B cell (primary cell): ENCODE results near the gene P2RX2. TPM values are rescaled to one million over a fixed set of nuclear protein-coding genes. Genes with fewer than 3 reads are reported as not detected.

Experiments
- ATAC-seq: fragments of 200-7000 bp; cut with Tn5 transposase; one replicate; pipeline ENCODE4 v1.10.0; 2021; ENCODE audit warnings: low read depth, mild to moderate bottlenecking, moderate number of reproducible peaks, moderate library complexity
- CTCF ChIA-PET: fragments of 350-600 bp; sonication (Branson Sonifier 250); formaldehyde crosslinking; loops from one replicate; lab custom pipeline; 2021; ENCODE audit warnings: antibody characterized with exemption, inconsistent platforms; lab: Charles Lee
- POLR2A ChIA-PET: fragments of 350-600 bp; sonication (Branson Sonifier 250); formaldehyde crosslinking; loops from one replicate; lab custom pipeline; 2021; ENCODE audit warnings: antibody characterized with exemption; lab: Charles Lee
- DNase-seq: peaks from one replicate; pipeline ENCODE4 v3.0.0; 2013
- H2AFZ ChIP-seq: 2 replicates; pipeline ENCODE4 v1.6.1; 2012; ENCODE audit warnings: mild to moderate bottlenecking, low read depth, low read length; ENCODE audit not compliant: insufficient read depth, poor library complexity, severe bottlenecking
- H3K27ac ChIP-seq, 2 donors: 1 replicate in 1 of 2; 2 replicates in 1 of 2; pipeline ENCODE4 v1.5.1; 2012 to 2013; ENCODE audit warnings: low read length in 2 of 2, mild to moderate bottlenecking in 2 of 2, moderate library complexity in 1 of 2
- H3K27me3 ChIP-seq, 4 experiments: fragments of 200-600 bp in 1 of 4; sonication (generic) in 1 of 4; replicated peaks in 1 of 4; 1 replicate in 2 of 4; 2 replicates in 2 of 4; pipeline versions ENCODE4 v1.6.1 to v1.7.0; 2013 to 2016; ENCODE audit warnings: low read length in 3 of 4, mild to moderate bottlenecking in 2 of 4, mixed read lengths in 1 of 4, moderate library complexity in 1 of 4; ENCODE audit not compliant: insufficient read depth in 4 of 4, control insufficient read depth in 3 of 4; ENCODE audit errors: control extremely low read depth in 1 of 4
- H3K36me3 ChIP-seq, 2 experiments: replicated peaks in 1 of 2; 1 replicate in 1 of 2; 2 replicates in 1 of 2; pipeline versions ENCODE4 v1.6.1 to v1.7.1; 2013; ENCODE audit warnings: low read length in 1 of 2; ENCODE audit not compliant: insufficient read depth in 2 of 2, control insufficient read depth in 1 of 2; ENCODE audit errors: control extremely low read depth in 1 of 2, extremely low read depth in 1 of 2
- H3K4me1 ChIP-seq, 2 donors: fragments of 200-600 bp in 1 of 2; sonication (generic) in 1 of 2; 1 replicate in 1 of 2; 2 replicates in 1 of 2; pipeline versions ENCODE4 v1.5.1 to v1.6.1; 2013 to 2017; ENCODE audit warnings: low read length in 2 of 2; ENCODE audit not compliant: control insufficient read depth in 2 of 2, insufficient read depth in 2 of 2
- H3K4me2 ChIP-seq: replicated peaks from 2 replicates; pipeline ENCODE3; 2012; ENCODE audit warnings: mild to moderate bottlenecking, low read depth, low read length; ENCODE audit not compliant: poor library complexity, severe bottlenecking
- H3K4me3 ChIP-seq, 5 experiments: fragments of 200-600 bp in 1 of 5; sonication (generic) in 1 of 5; 1 replicate in 3 of 5; 2 replicates in 2 of 5; pipeline versions ENCODE4 v1.5.1 to v1.7.0; 2011 to 2016; ENCODE audit warnings: low read length in 4 of 5, mild to moderate bottlenecking in 4 of 5, low read depth in 2 of 5, control low read depth in 1 of 5, moderate library complexity in 1 of 5; ENCODE audit not compliant: insufficient read depth in 1 of 5; ENCODE audit errors: control extremely low read depth in 1 of 5, extremely low read depth in 1 of 5
- H3K79me2 ChIP-seq: fragments of 200-600 bp; sonication (generic); one replicate; pipeline ENCODE4 v1.6.0; 2016; ENCODE audit warnings: low read length; ENCODE audit not compliant: control insufficient read depth, insufficient read depth
- H3K9ac ChIP-seq: fragments of 200-600 bp; sonication (generic); 2 replicates; pipeline ENCODE4 v1.6.1; 2017; ENCODE audit warnings: mild to moderate bottlenecking, low read length, moderate library complexity
- H3K9me3 ChIP-seq, 3 donors: one replicate each; pipeline versions ENCODE4 v1.6.1 to v1.7.1; 2013; ENCODE audit warnings: low read length in 2 of 3; ENCODE audit not compliant: control insufficient read depth in 2 of 3, insufficient read depth in 1 of 3; ENCODE audit errors: control extremely low read depth in 1 of 3
- H4K20me1 ChIP-seq: 2 replicates; pipeline ENCODE4 v1.6.0; 2012; ENCODE audit warnings: mild to moderate bottlenecking, low read length; ENCODE audit not compliant: insufficient read depth, control insufficient read depth, poor library complexity, severe bottlenecking
- H3K27ac Mint-ChIP-seq: one replicate; pipeline ENCODE4 v1.8.0; 2021; ENCODE audit warnings: mixed read lengths
- H3K27me3 Mint-ChIP-seq: one replicate; pipeline ENCODE4 v1.8.0; 2021; ENCODE audit warnings: mixed read lengths
- H3K4me1 Mint-ChIP-seq: one replicate; pipeline ENCODE4 v1.8.0; 2021; ENCODE audit warnings: mixed read lengths
- H3K4me3 Mint-ChIP-seq: one replicate; pipeline ENCODE4 v1.8.0; 2021; ENCODE audit warnings: mixed read lengths
- H3K9me3 Mint-ChIP-seq: one replicate; pipeline ENCODE4 v1.8.0; 2022; ENCODE audit warnings: mixed read lengths; ENCODE audit not compliant: insufficient read depth
- CTCF ChIP-seq: fragments of 200-600 bp; IDR thresholded peaks from one replicate; pipeline ENCODE4 v1.8.0; 2022; ENCODE audit warnings: antibody characterized with exemption, mild to moderate bottlenecking
- EZH2 ChIP-seq: IDR thresholded peaks from 2 replicates; pipeline ENCODE4 v1.6.1; 2012; ENCODE audit warnings: borderline replicate concordance, low read depth, mild to moderate bottlenecking, moderate library complexity, low read length; ENCODE audit not compliant: insufficient read depth, poor library complexity, severe bottlenecking
- WGBS: methylation state at CpG from one replicate; pipeline ENCODE4 v1.1.5; 2013; ENCODE audit warnings: missing lambda C conversion rate; ENCODE audit not compliant: insufficient coverage; 5-methylcytosine and 5-hydroxymethylcytosine counted together
- intact Hi-C: fragments of 100-400 bp; cut with micrococcal nuclease; formaldehyde crosslinking; loops from one replicate; pipeline ENCODE4 v1.10.0; 2022
- polyA plus RNA-seq: library from polyadenylated mRNA; depleted of rRNA; stranded (reverse); fragments of >200 nt; gene quantifications from 2 replicates; pipeline ENCODE4 v1.2.3, GENCODE V29; 2012
- total RNA-seq, 2 donors: library from RNA; stranded (reverse); fragments of 120-200 nt in 1 of 2; gene quantifications; 1 replicate in 1 of 2; 2 replicates in 1 of 2; pipeline versions ENCODE4 v1.2.3 to v1.2.4, GENCODE V29; 2013 to 2022

The P2RX2 gene
- total and polyA plus RNA-seq, 2 donors (not counting 1 experiment from before 2014, with no cell fraction given): not detected

- Histone ChIP-seq H3K9ac (no peak overlapping the region), H3K4me3 (no peak overlapping the region), H3K27me3 (no peaks in the 10 kb centered on the region), H3K4me1 (no peaks in the 10 kb centered on the region), H3K36me3 (peaks cover 0 to 43% of the 10 kb centered on the region in 2 experiments), H3K79me2 (no peaks in the 10 kb centered on the region), H4K20me1 (peaks cover 8% of the 10 kb centered on the region), H2AFZ (no peak overlapping the region), H3K4me2 (no peak overlapping the region), H3K27ac (no peak overlapping the region), H3K9me3 (no peaks in the 10 kb centered on the region)
- Mint-ChIP-seq H3K4me3 (no peak overlapping the region), H3K27me3 (no peaks in the 10 kb centered on the region), H3K27ac (no peak overlapping the region), H3K9me3 (no peaks in the 10 kb centered on the region), H3K4me1 (no peaks in the 10 kb centered on the region)
- TF ChIP-seq CTCF (no peak), EZH2 (no peak)
- intact Hi-C loops: no loop called here
- CTCF ChIA-PET: interaction anchor here (1.1 kb wide), 1 partner anchor 165 kb away, joined by 3 read pairs; no protein-coding TSS in a partner anchor
- POLR2A ChIA-PET: interaction anchor here (0.5 to 0.6 kb wide), 2 partner anchors 20 to 126 kb away, joined by 3 to 6 read pairs; no protein-coding TSS in a partner anchor
- no peak for ATAC-seq
- DNase-seq: no peak
- 90% methylated on average over 8 of the region's 12 CpGs for WGBS
Measured at GRCh38 chr12:132579744-132580143, 38.8 kb upstream of the P2RX2 start.

GRCh38 chr12:132580701-132581292 lies 37.8 kb upstream of the P2RX2 start:
- Histone ChIP-seq H3K36me3 (peaks cover 0 to 36% of the 10 kb centered on the region in 2 experiments), H3K9ac (no peak overlapping the region), H3K27me3 (no peaks in the 10 kb centered on the region), H3K4me3 (no peak overlapping the region), H3K4me1 (no peaks in the 10 kb centered on the region), H3K79me2 (no peaks in the 10 kb centered on the region), H3K27ac (no peak overlapping the region), H3K4me2 (no peak overlapping the region), H2AFZ (no peak overlapping the region), H3K9me3 (no peaks in the 10 kb centered on the region), H4K20me1 (peaks cover 8% of the 10 kb centered on the region)
- WGBS: 98% methylated on average over 6 of the region's 12 CpGs
- no peak for ATAC-seq
- no peak overlapping the region for H3K27ac Mint-ChIP-seq
- H3K4me1 Mint-ChIP-seq: no peaks in the 10 kb centered on the region
- H3K9me3 Mint-ChIP-seq: no peaks in the 10 kb centered on the region
- H3K27me3 Mint-ChIP-seq: no peaks in the 10 kb centered on the region
- no peak for DNase-seq
- intact Hi-C loops: no loop called here
- POLR2A ChIA-PET: no interaction called here
- TF ChIP-seq CTCF (no peak), EZH2 (no peak)
- CTCF ChIA-PET: interaction anchor here (1.1 kb wide), 1 partner anchor 166 kb away, joined by 3 read pairs; no protein-coding TSS in a partner anchor
- no peak overlapping the region for H3K4me3 Mint-ChIP-seq
